Aorta (tissue), 4 donors: ENCODE data around the gene KLRF1. TPM values are rescaled to one million over a fixed set of nuclear protein-coding genes. Genes with fewer than 3 reads are reported as not detected.

Experiments
- polyA plus RNA-seq, 2 donors: library from polyadenylated mRNA; stranded (reverse); fragments of 200-250 nt; gene quantifications; one replicate each; pipeline ENCODE4 v1.2.3, GENCODE V29; 2013
- total RNA-seq, 2 donors: library from RNA; stranded (reverse); fragmentation: NEBNext Ultra II Directional; extraction: Animal tissue kit (Norgen Biotek cat#: 25700); gene quantifications; one replicate each; pipeline ENCODE4 v1.2.1, GENCODE V29; 2021
- donor health status: healthy with polysubstance abuse.
- donor health status: Bipolar disorder and iron deficiency.
- donor health status: DM: no; HTN: no; CAD: no.
- donor health status: DM: yes; HTN: yes; CAD: no.

KLRF1 gene
- total and polyA plus RNA-seq, 4 donors: 0.36 to 1.1 TPM; not detected in 2

Other genes with a start within 250 kb of the KLRF1 start
- gene KLRB1, start 219.6 kb upstream of the KLRF1 start, total RNA-seq: 1 to 10 TPM; 1.1 to 1.6 TPM
- not detected for gene KLRB1, start 219.6 kb upstream of the KLRF1 start, polyA plus RNA-seq
- gene CLEC2D, start 157.8 kb upstream of the KLRF1 start, total RNA-seq: 10 to 100 TPM; 16.0 to 36.5 TPM
- gene CLEC2D, start 157.8 kb upstream of the KLRF1 start, polyA plus RNA-seq: 1 to 10 TPM in 1 of 2 donors, under 1 TPM in 1; 0.25 to 3.0 TPM
- gene CLECL1, start 94.4 kb upstream of the KLRF1 start, total RNA-seq: 1 to 10 TPM in 1 of 2 donors, not detected in 1; 2.1 TPM
- not detected for gene CLECL1, start 94.4 kb upstream of the KLRF1 start, polyA plus RNA-seq
- 1 to 10 TPM; 4.4 to 8.4 TPM for gene CD69, start 66.6 kb upstream of the KLRF1 start, total RNA-seq
- gene CD69, start 66.6 kb upstream of the KLRF1 start, polyA plus RNA-seq: under 1 TPM in 1 of 2 donors, not detected in 1; 0.59 TPM
- gene CLEC2B, start 41.9 kb downstream of the KLRF1 start, total RNA-seq: 10 to 100 TPM; 10.5 to 23.3 TPM
- 10 to 100 TPM in 1 of 2 donors, 1 to 10 TPM in 1; 1.2 to 10.9 TPM for gene CLEC2B, start 41.9 kb downstream of the KLRF1 start, polyA plus RNA-seq
- gene KLRF2, start 54.0 kb downstream of the KLRF1 start, total RNA-seq: not detected
- gene KLRF2, start 54.0 kb downstream of the KLRF1 start, polyA plus RNA-seq: not detected
- not detected for gene CLEC2A, start 104.9 kb downstream of the KLRF1 start, total RNA-seq
- gene CLEC2A, start 104.9 kb downstream of the KLRF1 start, polyA plus RNA-seq: not detected
- gene CLEC12A, start 143.9 kb downstream of the KLRF1 start, total RNA-seq: 1 to 10 TPM; 3.0 to 3.6 TPM
- gene CLEC12A, start 143.9 kb downstream of the KLRF1 start, polyA plus RNA-seq: 1 to 10 TPM in 1 of 2 donors, not detected in 1; 1.5 TPM
- gene CLEC1B, start 171.6 kb downstream of the KLRF1 start, total RNA-seq: not detected
- not detected for gene CLEC1B, start 171.6 kb downstream of the KLRF1 start, polyA plus RNA-seq
- gene CLEC12B, start 183.1 kb downstream of the KLRF1 start, total RNA-seq: under 1 TPM in 1 of 2 donors, not detected in 1; 0.78 TPM
- not detected for gene CLEC12B, start 183.1 kb downstream of the KLRF1 start, polyA plus RNA-seq
- under 1 TPM; 0.26 to 0.42 TPM for gene CLEC9A, start 203.2 kb downstream of the KLRF1 start, total RNA-seq
- not detected for gene CLEC9A, start 203.2 kb downstream of the KLRF1 start, polyA plus RNA-seq